K562 (cell line): ENCODE measurements around the gene PTRH2. TPM values are rescaled to one million over a fixed set of nuclear protein-coding genes. Genes with fewer than 3 reads are reported as not detected.
A peak's percentile ranks its signal among the peaks of the same experiment; 100 is the strongest.

Experiments used
- ADNP ChIP-seq: fragments of 200-800 bp; sonication (Bioruptor generic); IDR thresholded peaks from 2 replicates; pipeline ENCODE4 v1.6.1; 2016; ENCODE audit warnings: missing genetic modification characterization, missing compliant biosample characterization
- BCL6 ChIP-seq: fragments of 250-450 bp; sonication (Bioruptor Pico); IDR thresholded peaks from 2 replicates; pipeline ENCODE4 v1.4.0; 2020
- CBX5 ChIP-seq: IDR thresholded peaks from 2 replicates; pipeline ENCODE4 v1.6.1; 2014; ENCODE audit warnings: low read depth, borderline replicate concordance
- CHD2 ChIP-seq: IDR thresholded peaks from 2 replicates; pipeline ENCODE4 v1.6.1; 2011; ENCODE audit warnings: low read depth, low read length
- DDX20 ChIP-seq: fragments of 450-650 bp; IDR thresholded peaks from 2 replicates; pipeline ENCODE4 v1.6.1; 2016; ENCODE audit warnings: missing genetic modification characterization, low read depth, mild to moderate bottlenecking, missing compliant biosample characterization, moderate library complexity
- EHMT2 ChIP-seq: fragments of 450-650 bp; IDR thresholded peaks from 2 replicates; pipeline ENCODE4 v1.6.1; 2018; ENCODE audit warnings: antibody characterized with exemption
- GTF2E2 ChIP-seq: fragments of 200-800 bp; sonication (Bioruptor generic); IDR thresholded peaks from 2 replicates; pipeline ENCODE4 v1.6.1; 2016; ENCODE audit warnings: missing genetic modification characterization, missing compliant biosample characterization
- HDAC1 ChIP-seq, 2 experiments: fragments of 450-650 bp; IDR thresholded peaks; 2 replicates each; pipeline ENCODE4 v1.6.1; 2016 to 2017; ENCODE audit warnings: inconsistent platforms in 1 of 2, mild to moderate bottlenecking in 1 of 2, moderate library complexity in 1 of 2
- JUND ChIP-seq, 2 experiments: IDR thresholded peaks; 2 replicates in 1 of 2; 3 replicates in 1 of 2; pipeline ENCODE4 v1.6.1; 2011; ENCODE audit warnings: borderline replicate concordance in 2 of 2, low read depth in 2 of 2, low read length in 2 of 2, improper control_type of control experiment in 1 of 2, missing biosample characterization in 1 of 2, missing genetic modification characterization in 1 of 2, missing genetic modification reagents in 1 of 2
- KLF10 ChIP-seq: fragments of 250-450 bp; sonication (Bioruptor Pico); IDR thresholded peaks from 2 replicates; pipeline ENCODE4 v1.6.1; 2021; ENCODE audit warnings: matching md5 sums
- L3MBTL2 ChIP-seq: fragments of 450-650 bp; IDR thresholded peaks from 2 replicates; pipeline ENCODE4 v1.6.1; 2016; ENCODE audit warnings: mild to moderate bottlenecking, moderate library complexity
- MAFK ChIP-seq: IDR thresholded peaks from 2 replicates; pipeline ENCODE4 v1.6.1; 2011; ENCODE audit warnings: low read length, improper control_type of control experiment
- MEIS2 ChIP-seq: fragments of 450-650 bp; IDR thresholded peaks from 2 replicates; pipeline ENCODE4 v1.6.1; 2014; ENCODE audit warnings: mild to moderate bottlenecking; ENCODE audit not compliant: partially characterized antibody
- NFE2 ChIP-seq: IDR thresholded peaks from 2 replicates; pipeline ENCODE4 v1.6.1; 2014; ENCODE audit warnings: antibody characterized with exemption, low read depth
- PURB ChIP-seq: sonication (generic); formaldehyde crosslinking; IDR thresholded peaks from 2 replicates; pipeline ENCODE4 v1.9.0; 2021; ENCODE audit warnings: low read depth, mild to moderate bottlenecking, missing genetic modification reagents
- RBBP5 ChIP-seq: fragments of 200-600 bp; sonication (generic); IDR thresholded peaks from 2 replicates; pipeline ENCODE4 v1.6.1; 2012; ENCODE audit warnings: borderline replicate concordance, mild to moderate bottlenecking, low read length, control low read depth, inconsistent platforms; ENCODE audit not compliant: insufficient read depth, poor library complexity, severe bottlenecking
- RUNX1 ChIP-seq: sonication (generic); IDR thresholded peaks from 2 replicates; pipeline ENCODE4 v1.6.1; 2016; ENCODE audit warnings: antibody characterized with exemption, low read depth
- SMARCA4 ChIP-seq: fragments of 450-650 bp; IDR thresholded peaks from 2 replicates; pipeline ENCODE4 v1.6.1; 2016
- TBL1XR1 ChIP-seq, 2 experiments: IDR thresholded peaks; 2 replicates each; pipeline ENCODE4 v1.6.1; 2012; ENCODE audit warnings: improper control_type of control experiment in 2 of 2, low read length in 2 of 2, mild to moderate bottlenecking in 1 of 2
- ZNF143 ChIP-seq: sonication (generic); formaldehyde crosslinking; IDR thresholded peaks from 2 replicates; pipeline ENCODE4 v1.9.0; 2022; ENCODE audit warnings: mild to moderate bottlenecking, missing genetic modification reagents
- ZNF263 ChIP-seq: sonication (generic); formaldehyde crosslinking; IDR thresholded peaks from 2 replicates; pipeline ENCODE4 v1.8.0; 2022; ENCODE audit warnings: mild to moderate bottlenecking, missing genetic modification reagents, borderline replicate concordance
- ZNF668 ChIP-seq: fragments of 250-450 bp; sonication (Bioruptor Pico); IDR thresholded peaks from 2 replicates; pipeline ENCODE4 v1.8.0; 2022; ENCODE audit warnings: mild to moderate bottlenecking, inconsistent platforms
- ZNF75A ChIP-seq: fragments of 450-650 bp; formaldehyde crosslinking; IDR thresholded peaks from 2 replicates; pipeline ENCODE4 v1.4.0; 2020; ENCODE audit warnings: mild to moderate bottlenecking
- polyA plus RNA-seq, 8 experiments: library from polyadenylated mRNA; depleted of rRNA in 4 of 8; stranded (reverse) in 5 of 8; unstranded in 3 of 8; fragments of >200 nt; fragmentation: Nextera tagmentation in 2 of 8; fragmentation: Illumina TruSeq in 1 of 8; extraction: Ambion mirVana in 2 of 8; extraction: Trizol in 1 of 8; gene quantifications; 2 replicates each; pipeline versions ENCODE4 v1.2.1 to v1.2.3, GENCODE V29; 2011 to 2014; ENCODE audit warnings: inconsistent platforms in 1 of 8, missing spikeins in 1 of 8
- total RNA-seq, 7 experiments: library from RNA; depleted of rRNA in 6 of 7; stranded (reverse); fragments of >200 nt in 6 of 7; fragmentation: Illumina TruSeq in 2 of 7; extraction: Trizol in 2 of 7; gene quantifications; 2 replicates each; pipeline versions ENCODE4 v1.2.1 to v1.2.3, GENCODE V29; 2011 to 2021; ENCODE audit warnings: low replicate concordance in 1 of 7
- TF ChIP-seq, protein P1 (sequence below), 2 experiments: fragments of 450-650 bp in 1 of 2; sonication (generic) in 1 of 2; formaldehyde crosslinking in 1 of 2; IDR thresholded peaks in 1 of 2; conservative IDR thresholded peaks in 1 of 2; 2 replicates each; pipeline versions ENCODE4 v1.6.1 to v1.8.1; 2016 to 2023; ENCODE audit warnings: mild to moderate bottlenecking in 2 of 2, moderate library complexity in 2 of 2, inconsistent platforms in 1 of 2, missing genetic modification reagents in 1 of 2
- TF ChIP-seq, protein P2 (sequence below): sonication (generic); IDR thresholded peaks from 2 replicates; pipeline ENCODE4 v1.6.1; 2016
- TF ChIP-seq, protein P3 (sequence below), 3 experiments: fragments of 200-800 bp in 1 of 3; fragments of 250-450 bp in 1 of 3; fragments of 450-650 bp in 1 of 3; sonication (Bioruptor Pico) in 1 of 3; sonication (Bioruptor generic) in 1 of 3; formaldehyde crosslinking in 1 of 3; IDR thresholded peaks; 2 replicates each; pipeline versions ENCODE4 v1.6.1 to v1.8.0; 2016 to 2022; ENCODE audit warnings: mild to moderate bottlenecking in 2 of 3, missing genetic modification characterization in 2 of 3, missing compliant biosample characterization in 1 of 3, moderate library complexity in 1 of 3

The PTRH2 gene
- total and polyA plus RNA-seq, 9 of the 15 experiments (the other 6 are each of a cell fraction or from before 2014, with no cell fraction given) = 53.1 to 210 (median 126) TPM

DNA sequence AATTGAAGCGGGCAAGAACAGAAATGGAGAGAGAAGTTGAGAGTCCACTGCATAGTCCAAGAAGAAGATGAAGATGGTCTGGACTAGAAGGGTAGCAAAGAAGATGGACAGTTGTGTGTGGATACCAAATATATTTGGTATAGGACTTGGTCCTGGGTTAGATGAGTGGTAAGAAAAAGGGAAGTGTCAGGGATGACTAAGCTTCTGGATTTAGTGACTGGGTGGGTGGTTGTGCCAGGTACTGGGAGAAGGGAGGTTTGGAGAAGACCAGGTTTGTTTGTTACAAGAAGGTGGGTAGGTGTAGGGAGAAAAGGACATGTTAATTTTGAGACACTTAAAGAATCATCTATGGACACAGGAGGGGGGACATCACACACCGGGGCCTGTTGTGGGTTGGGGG, 5.6 kb upstream of the PTRH2 start (continued):
- TF ChIP-seq CHD2 = no peak
- TF ChIP-seq ZNF143 (CRISPR knock-in tag) = no peak
- no peak for TF ChIP-seq RBBP5
- TF ChIP-seq L3MBTL2 = no peak
- TF ChIP-seq, protein P1, sequence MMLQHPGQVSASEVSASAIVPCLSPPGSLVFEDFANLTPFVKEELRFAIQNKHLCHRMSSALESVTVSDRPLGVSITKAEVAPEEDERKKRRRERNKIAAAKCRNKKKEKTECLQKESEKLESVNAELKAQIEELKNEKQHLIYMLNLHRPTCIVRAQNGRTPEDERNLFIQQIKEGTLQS (IDR thresholded peaks at IDR 0.05) = peak; percentile 51
- TF ChIP-seq, protein P1 (CRISPR knock-in tag; conservative IDR thresholded peaks at IDR 0.05) = no peak
- no peak for TF ChIP-seq ADNP (tag)
- no peak for TF ChIP-seq ZNF263
- TF ChIP-seq ZNF668 (CRISPR knock-in tag) = no peak
- TF ChIP-seq RUNX1 = no peak
- TF ChIP-seq MEIS2 = peak; percentile 9
- no peak for TF ChIP-seq PURB (CRISPR knock-in tag)
- TF ChIP-seq NFE2 = peak; percentile 60
- TF ChIP-seq ZNF75A (CRISPR knock-in tag) = no peak
- no peak for TF ChIP-seq BCL6
- TF ChIP-seq SMARCA4 = peak; percentile 67; the same call in 1 of the 2 replicates
- TF ChIP-seq HDAC1 (IDR thresholded peaks at IDR 0.05) = peak in 1 of 2 experiments; percentile 22; a peak in 1 of 4 replicates
- TF ChIP-seq GTF2E2 = no peak
- no peak for TF ChIP-seq MAFK
- no peak for TF ChIP-seq DDX20 (tag)
- no peak for TF ChIP-seq CBX5
- no peak for TF ChIP-seq KLF10 (CRISPR knock-in tag)
- TF ChIP-seq, protein P2, sequence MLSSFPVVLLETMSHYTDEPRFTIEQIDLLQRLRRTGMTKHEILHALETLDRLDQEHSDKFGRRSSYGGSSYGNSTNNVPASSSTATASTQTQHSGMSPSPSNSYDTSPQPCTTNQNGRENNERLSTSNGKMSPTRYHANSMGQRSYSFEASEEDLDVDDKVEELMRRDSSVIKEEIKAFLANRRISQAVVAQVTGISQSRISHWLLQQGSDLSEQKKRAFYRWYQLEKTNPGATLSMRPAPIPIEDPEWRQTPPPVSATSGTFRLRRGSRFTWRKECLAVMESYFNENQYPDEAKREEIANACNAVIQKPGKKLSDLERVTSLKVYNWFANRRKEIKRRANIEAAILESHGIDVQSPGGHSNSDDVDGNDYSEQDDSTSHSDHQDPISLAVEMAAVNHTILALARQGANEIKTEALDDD = peak; percentile 84
- no peak for TF ChIP-seq EHMT2
- TF ChIP-seq, protein P3, sequence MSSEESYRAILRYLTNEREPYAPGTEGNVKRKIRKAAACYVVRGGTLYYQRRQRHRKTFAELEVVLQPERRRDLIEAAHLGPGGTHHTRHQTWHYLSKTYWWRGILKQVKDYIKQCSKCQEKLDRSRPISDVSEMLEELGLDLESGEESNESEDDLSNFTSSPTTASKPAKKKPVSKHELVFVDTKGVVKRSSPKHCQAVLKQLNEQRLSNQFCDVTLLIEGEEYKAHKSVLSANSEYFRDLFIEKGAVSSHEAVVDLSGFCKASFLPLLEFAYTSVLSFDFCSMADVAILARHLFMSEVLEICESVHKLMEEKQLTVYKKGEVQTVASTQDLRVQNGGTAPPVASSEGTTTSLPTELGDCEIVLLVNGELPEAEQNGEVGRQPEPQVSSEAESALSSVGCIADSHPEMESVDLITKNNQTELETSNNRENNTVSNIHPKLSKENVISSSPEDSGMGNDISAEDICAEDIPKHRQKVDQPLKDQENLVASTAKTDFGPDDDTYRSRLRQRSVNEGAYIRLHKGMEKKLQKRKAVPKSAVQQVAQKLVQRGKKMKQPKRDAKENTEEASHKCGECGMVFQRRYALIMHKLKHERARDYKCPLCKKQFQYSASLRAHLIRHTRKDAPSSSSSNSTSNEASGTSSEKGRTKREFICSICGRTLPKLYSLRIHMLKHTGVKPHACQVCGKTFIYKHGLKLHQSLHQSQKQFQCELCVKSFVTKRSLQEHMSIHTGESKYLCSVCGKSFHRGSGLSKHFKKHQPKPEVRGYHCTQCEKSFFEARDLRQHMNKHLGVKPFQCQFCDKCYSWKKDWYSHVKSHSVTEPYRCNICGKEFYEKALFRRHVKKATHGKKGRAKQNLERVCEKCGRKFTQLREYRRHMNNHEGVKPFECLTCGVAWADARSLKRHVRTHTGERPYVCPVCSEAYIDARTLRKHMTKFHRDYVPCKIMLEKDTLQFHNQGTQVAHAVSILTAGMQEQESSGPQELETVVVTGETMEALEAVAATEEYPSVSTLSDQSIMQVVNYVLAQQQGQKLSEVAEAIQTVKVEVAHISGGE (CRISPR knock-in tag; IDR thresholded peaks at IDR 0.05) = no peak
- TF ChIP-seq JUND (IDR thresholded peaks at IDR 0.05; ENCODE audit: borderline replicate concordance, low read depth, low read length) = peak; percentile 59; the same call in 1 of the 2 replicates
- peak; percentile 23; the same call in 1 of the 3 replicates for TF ChIP-seq JUND (tag; IDR thresholded peaks at IDR 0.05; ENCODE audit: borderline replicate concordance, low read depth, low read length)
- no peak for TF ChIP-seq TBL1XR1 (IDR thresholded peaks at IDR 0.05; ENCODE audit: low read length in 2 of 2)
